ENCODE measurements around the gene IL3RA. TPM values are rescaled to one million over a fixed set of nuclear protein-coding genes. Genes with fewer than 3 reads are reported as not detected.

IL3RA gene
- total RNA-seq, result not detected in 2 replicates
- long read RNA-seq, result 0 reads

DNA sequence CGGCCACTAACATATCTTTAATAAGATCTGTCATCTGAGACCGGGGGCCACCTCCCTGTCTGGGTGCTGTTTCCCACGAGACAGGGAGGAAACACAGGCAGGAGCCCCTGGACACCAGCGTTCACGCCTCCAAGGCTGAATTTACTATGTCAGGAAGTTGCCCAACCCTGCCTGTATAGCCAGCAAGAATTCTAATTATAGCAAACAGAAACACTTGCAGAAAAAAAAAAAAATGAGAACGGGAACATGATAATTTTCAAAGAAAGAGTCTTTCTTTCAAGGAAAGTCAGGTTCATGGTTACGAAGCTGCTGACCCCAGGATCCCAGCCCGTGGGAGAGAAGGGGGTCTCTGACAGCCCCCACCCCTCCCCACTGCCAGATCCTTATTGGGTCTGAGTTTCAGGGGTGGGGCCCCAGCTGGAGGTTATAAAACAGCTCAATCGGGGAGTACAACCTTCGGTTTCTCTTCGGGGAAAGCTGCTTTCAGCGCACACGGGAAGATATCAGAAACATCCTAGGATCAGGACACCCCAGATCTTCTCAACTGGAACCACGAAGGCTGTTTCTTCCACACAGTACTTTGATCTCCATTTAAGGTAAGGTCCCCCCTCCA, at the start of gene IL3RA:
TSS of gene IL3RA (plus strand) at position 455 of the 613 bp plus-strand sequence. CDS start 4,981 bp downstream, outside the sequence.
- peaks cover 4% of the 10 kb centered on the region for H3K4me1 Mint-ChIP-seq
- H3K4me3 Mint-ChIP-seq, result no peak within 1 kb of the TSS
- H3K9me3 Mint-ChIP-seq, result peaks cover 2% of the 10 kb centered on the region
- H3K27me3 Mint-ChIP-seq (ENCODE audit: low read depth), result no peaks in the 10 kb centered on the region
- no peak for DNase-seq (ENCODE audit: low read depth, low spot score)
- H3K36me3 Mint-ChIP-seq (ENCODE audit: low read depth), result no peaks in the 10 kb centered on the region
- TF ChIP-seq, protein P1, sequence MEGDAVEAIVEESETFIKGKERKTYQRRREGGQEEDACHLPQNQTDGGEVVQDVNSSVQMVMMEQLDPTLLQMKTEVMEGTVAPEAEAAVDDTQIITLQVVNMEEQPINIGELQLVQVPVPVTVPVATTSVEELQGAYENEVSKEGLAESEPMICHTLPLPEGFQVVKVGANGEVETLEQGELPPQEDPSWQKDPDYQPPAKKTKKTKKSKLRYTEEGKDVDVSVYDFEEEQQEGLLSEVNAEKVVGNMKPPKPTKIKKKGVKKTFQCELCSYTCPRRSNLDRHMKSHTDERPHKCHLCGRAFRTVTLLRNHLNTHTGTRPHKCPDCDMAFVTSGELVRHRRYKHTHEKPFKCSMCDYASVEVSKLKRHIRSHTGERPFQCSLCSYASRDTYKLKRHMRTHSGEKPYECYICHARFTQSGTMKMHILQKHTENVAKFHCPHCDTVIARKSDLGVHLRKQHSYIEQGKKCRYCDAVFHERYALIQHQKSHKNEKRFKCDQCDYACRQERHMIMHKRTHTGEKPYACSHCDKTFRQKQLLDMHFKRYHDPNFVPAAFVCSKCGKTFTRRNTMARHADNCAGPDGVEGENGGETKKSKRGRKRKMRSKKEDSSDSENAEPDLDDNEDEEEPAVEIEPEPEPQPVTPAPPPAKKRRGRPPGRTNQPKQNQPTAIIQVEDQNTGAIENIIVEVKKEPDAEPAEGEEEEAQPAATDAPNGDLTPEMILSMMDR (conservative IDR thresholded peaks at IDR 0.05), result no peak
- H3K27ac Mint-ChIP-seq (ENCODE audit: unreplicated experiment), result no peak within 1 kb of the TSS

DNA sequence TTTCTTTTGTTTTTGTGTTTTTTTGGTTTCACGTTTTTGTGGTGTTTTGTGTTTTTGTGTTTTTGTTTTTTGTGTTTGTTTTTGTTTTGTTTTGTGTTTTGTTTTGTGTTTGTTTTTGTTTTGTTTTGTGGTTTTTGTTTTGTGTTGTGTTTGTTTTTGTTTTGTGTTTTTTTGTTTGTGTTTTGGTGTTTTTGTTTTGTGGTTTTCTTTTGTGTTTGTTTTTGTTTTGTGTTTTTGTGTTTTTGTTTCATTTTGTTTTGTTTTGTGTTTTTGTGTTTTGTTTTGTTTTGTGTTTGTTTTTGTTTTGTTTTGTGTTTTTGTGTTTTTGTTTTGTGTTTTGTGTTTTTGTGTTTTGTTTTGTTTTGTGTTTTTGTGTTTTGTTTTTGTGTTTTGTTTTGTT, 47.0 kb upstream of the IL3RA start:
- TF ChIP-seq, protein P1 (conservative IDR thresholded peaks at IDR 0.05), result no peak
- peaks cover 10% of the 10 kb centered on the region for H3K4me1 Mint-ChIP-seq
- H3K27ac Mint-ChIP-seq (ENCODE audit: unreplicated experiment), result no peak overlapping the region
- no peaks in the 10 kb centered on the region for H3K36me3 Mint-ChIP-seq (ENCODE audit: low read depth)
- no peak for DNase-seq (ENCODE audit: low read depth, low spot score)
- no peaks in the 10 kb centered on the region for H3K9me3 Mint-ChIP-seq
- H3K4me3 Mint-ChIP-seq, result no peak overlapping the region
- H3K27me3 Mint-ChIP-seq (ENCODE audit: low read depth), result no peaks in the 10 kb centered on the region

DNA sequence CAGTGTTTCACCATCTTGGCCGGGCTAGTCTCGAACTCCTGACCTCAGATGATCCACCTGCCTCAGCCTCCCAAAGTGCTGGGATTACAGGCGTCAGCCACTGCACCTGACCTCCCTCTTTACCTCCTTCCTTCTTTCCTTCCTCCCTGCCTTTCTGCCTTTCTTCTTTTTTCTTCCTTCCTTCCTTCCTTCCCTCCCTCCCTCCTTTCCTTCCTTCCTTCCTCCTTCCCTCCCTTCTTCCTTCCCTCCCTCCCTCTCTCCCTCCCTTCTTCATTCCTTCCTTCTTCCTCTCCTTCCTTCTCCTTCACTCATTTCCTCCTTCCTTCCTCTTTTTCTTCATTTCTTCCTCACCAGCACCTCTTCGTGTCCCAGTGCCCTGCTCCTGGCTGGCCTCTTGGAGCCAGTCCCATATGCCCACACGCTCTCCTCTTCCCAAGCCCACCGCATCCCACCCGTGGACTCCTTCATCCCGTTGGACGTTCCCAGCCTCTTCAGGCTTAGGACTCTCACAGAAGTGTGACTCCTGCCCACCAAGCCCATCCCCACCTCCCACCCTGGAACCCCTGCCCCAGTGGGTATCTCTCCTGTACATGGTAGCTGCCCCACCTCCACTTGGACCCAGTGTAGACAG, 45.4 kb upstream of the IL3RA start:
- H3K27me3 Mint-ChIP-seq (ENCODE audit: low read depth), result no peaks in the 10 kb centered on the region
- no peak overlapping the region for H3K27ac Mint-ChIP-seq (ENCODE audit: unreplicated experiment)
- peaks cover 10% of the 10 kb centered on the region for H3K4me1 Mint-ChIP-seq
- peaks cover 7% of the 10 kb centered on the region for H3K9me3 Mint-ChIP-seq
- no peak overlapping the region for H3K4me3 Mint-ChIP-seq
- no peak for DNase-seq (ENCODE audit: low read depth, low spot score)
- H3K36me3 Mint-ChIP-seq (ENCODE audit: low read depth), result no peaks in the 10 kb centered on the region
- TF ChIP-seq, protein P1 (conservative IDR thresholded peaks at IDR 0.05), result no peak

DNA sequence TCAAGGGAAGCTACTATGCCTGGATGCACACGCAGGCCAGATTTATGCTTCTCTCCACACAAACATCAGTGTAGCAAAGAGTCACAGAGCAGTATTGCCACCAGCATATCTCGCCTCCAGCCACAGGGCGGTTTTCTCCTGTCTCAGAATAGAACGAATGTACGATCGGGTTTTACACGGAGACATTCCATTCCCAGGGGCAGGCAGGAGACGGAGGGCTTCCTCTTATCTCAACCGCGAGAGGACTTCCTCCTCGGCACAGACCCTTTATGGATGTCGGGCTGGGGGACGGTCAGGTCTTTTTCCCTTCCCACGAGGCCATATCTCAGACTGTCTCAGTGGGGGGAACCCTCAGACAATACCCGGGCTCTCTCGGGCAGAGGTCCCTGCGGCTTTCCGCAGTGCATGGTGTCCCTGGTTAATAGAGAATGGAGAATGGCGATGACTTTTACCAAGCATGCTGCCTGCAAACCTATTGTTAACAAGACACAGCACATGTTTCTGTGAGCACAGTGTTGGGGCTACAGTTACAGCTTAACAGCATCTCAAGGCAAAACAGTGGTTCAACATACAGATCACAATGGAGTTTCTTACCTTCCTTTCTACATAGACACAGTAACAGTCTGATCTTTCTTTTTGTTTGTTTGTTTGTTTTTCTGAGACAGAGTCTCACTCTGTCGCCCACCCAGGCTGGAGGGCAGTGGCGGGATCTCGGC, 43.9 kb upstream of the IL3RA start:
- Mint-ChIP-seq H3K27me3 (ENCODE audit: low read depth) (no peaks in the 10 kb centered on the region), H3K4me1 (peaks cover 10% of the 10 kb centered on the region), H3K9me3 (peaks cover 7% of the 10 kb centered on the region), H3K36me3 (ENCODE audit: low read depth) (no peaks in the 10 kb centered on the region), H3K27ac (ENCODE audit: unreplicated experiment) (peak overlapping the region; percentile 23), H3K4me3 (no peak overlapping the region)
- DNase-seq (ENCODE audit: low read depth, low spot score), result no peak
- TF ChIP-seq, protein P1 (conservative IDR thresholded peaks at IDR 0.05), result no peak

DNA sequence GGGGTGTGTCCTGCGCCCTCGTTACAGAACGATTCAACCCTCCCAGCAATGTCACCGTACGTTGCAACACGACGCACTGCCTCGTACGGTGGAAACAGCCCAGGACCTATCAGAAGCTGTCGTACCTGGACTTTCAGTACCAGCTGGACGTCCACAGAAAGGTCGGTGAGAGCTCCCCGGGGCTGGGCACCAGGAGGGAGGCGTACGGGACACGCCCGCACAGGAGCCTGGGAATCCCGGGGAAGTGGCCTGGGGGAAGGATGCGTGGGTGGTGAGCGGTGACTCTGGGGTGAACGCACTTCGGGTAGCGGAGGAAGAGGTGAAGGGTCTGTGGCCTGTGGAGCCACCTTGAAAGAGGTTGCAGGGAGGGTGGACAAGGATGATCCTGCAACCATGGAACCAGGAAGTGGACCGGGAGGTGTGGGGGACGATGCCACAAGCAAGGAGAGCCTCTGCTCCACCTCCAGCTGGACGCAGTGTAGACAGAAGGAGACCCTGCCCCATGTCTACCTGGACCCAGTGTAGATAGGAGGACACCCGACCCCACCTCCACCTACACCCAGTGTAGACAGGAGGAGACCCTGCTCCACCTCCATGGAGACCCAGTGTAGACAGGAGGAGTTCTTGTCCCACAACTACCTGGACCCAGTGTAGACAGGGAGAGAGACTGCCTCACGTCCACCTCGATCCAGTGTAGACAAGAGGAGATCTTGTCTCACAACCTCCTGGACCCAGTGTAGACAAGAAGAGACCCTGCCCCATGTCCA, 42.1 kb upstream of the IL3RA start:
- no peak for DNase-seq (ENCODE audit: low read depth, low spot score)
- TF ChIP-seq, protein P1 (conservative IDR thresholded peaks at IDR 0.05), result no peak
- Mint-ChIP-seq H3K27ac (ENCODE audit: unreplicated experiment) (no peak overlapping the region), H3K27me3 (ENCODE audit: low read depth) (no peaks in the 10 kb centered on the region), H3K4me3 (no peak overlapping the region), H3K4me1 (peaks cover 10% of the 10 kb centered on the region), H3K9me3 (peaks cover 10% of the 10 kb centered on the region), H3K36me3 (ENCODE audit: low read depth) (no peaks in the 10 kb centered on the region)

Measured in neural crest cell (in vitro differentiated cells).